Activated effector memory CD4-positive, alpha-beta T cell treated with anti-CD3 and anti-CD28 coated beads, Interleukin-2, amount 50 U/mL, for 16 hours (primary cell): ENCODE data around the gene GABPB2.

Experiments
- DNase-seq: peaks from one replicate; pipeline ENCODE4 v3.0.0-alpha.2; 2020

The GABPB2 gene

DNA sequence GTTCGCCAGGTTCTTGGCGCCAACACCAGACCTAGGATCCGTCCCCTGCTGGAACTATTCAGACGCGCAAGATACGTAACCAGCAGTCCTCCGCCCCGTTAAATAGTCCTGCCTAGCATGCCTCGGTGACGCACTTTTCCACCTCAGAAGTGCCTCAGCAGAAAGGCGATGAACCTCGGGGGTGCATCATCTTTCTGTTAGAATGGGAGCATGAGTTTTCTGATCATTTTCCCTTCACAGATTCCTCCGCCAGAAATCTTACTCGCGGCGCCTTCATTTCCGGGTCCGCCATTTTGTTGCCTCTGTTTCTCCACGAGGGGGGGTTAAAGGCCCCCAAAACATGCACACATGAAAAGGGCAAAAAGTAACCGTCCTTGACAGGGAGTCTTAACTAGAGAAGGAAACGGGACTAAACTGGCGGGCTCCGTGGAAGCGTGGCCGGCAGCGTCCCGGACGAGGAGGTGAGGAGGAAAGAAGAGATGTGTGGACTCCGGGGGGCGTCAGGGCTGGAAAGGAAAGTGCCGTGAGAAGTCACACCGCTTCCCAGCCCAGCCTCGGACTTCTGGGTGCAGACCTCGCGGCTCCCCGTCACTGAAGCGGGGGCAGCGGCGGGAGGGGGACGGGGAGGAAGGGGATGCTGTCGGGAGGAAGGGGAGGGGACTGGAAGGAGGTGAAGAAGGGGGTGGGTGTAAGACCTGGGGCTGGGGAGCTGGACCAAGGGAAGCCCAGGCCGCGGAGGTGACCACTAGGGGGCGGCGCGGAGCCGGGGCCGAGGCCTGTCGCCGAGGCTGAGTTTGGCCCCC lies at the start of gene GABPB2:
Gene GABPB2 (plus strand): TSS at position 288 of the 803 bp plus-strand sequence. CDS start 17,429 bp downstream, outside the sequence.
- DNase-seq: peak; percentile 95

DNA sequence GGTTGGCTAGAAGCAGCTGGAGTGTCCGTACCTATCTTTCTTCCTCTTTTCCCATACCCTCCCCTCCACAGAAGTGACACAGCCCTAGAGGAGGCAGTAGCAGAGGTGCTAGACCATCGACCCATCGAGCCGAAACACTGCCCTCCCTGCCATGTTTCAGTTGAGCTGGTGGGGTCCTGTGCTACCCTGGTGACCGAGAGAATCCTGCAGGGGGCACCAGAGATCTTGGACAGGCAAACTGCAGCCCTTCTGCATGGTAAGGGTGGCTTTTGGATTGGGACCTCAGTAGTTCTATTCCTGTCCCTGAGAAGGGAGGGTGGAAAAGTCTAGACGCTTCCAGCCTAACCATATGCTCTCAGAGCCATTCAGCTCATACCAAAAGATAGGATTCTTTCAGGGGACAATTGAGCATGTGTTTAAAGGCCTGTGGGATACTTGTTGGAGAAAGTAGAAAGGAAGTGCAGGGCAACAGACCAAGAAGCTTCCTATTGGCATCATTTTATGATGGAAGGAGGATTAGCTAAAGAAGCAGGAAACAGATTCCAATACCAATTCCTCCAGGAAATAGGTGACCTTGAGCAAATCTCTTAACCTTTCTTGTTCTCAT lies 45.9 kb upstream of the GABPB2 start:
- DNase-seq: peak; percentile 92

DNA sequence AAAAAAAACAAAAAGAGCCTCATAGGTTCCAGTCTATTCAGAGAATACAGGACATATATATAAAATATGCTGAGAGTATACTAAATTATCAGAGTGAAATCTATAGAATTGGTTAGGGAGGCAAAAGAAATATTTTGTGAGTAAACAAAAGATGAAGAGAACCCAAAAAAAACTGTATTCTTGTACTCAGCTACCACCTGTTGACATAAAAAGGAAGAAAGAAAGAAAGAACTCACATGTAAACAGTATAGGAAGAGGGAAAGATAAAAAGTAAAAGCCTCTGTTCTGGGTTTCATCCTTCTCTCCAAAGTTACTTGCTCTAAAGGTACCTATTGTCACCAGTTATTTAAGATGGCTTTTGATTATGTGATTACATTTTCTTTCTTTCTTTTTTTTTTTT lies 44.1 kb upstream of the GABPB2 start:
- no peak for DNase-seq

DNA sequence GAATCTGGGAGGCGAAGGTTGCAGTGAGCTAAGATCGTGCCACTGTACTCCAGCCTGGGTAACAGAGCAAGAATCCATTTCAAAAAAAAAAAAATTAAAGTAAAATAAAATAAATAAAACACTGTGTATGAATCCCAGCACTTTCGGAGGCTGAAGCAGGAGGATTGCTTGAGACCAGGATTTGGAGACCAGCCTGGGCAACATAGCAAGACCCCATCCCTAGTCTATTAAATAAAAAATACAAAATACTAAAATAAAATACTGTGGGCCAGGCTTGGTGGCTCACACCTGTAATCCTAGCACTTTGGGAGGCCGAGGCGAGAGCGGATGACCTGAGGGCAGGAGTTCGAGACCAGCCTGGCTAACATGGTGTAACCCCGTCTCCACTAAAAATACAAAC lies 38.4 kb upstream of the GABPB2 start:
- DNase-seq: no peak

- no peak for DNase-seq
Observed at GRCh38 chr1:151035167-151035566, 35.4 kb upstream of the GABPB2 start.

DNA sequence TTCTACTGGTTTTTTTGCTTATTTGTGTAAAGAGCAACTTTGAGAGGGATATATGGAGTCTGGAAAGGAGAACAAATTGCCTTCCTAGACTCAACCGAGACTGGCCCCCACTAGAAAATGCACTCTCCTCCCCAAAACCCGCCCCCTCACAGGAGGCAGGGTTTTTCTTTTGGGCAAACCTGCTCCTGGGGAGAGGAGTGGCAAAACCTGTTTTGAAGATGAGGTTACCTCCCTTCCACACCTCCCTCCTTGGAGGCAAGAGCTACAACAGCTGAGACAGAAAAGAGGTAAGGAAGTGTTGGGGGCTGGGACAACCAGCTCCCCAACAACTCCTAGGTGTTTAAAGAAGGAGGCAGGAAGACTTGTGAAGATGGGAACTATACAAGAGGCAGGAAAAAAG lies 34.2 kb upstream of the GABPB2 start, which contains the start of gene BNIPL:
Gene BNIPL (plus strand): TSS at position 231 of the 400 bp plus-strand sequence. CDS start 140 bp downstream, at position 371.
- no peak for DNase-seq

GRCh38 chr1:151037032-151037431 lies 33.5 kb upstream of the GABPB2 start:
- DNase-seq: no peak

DNA sequence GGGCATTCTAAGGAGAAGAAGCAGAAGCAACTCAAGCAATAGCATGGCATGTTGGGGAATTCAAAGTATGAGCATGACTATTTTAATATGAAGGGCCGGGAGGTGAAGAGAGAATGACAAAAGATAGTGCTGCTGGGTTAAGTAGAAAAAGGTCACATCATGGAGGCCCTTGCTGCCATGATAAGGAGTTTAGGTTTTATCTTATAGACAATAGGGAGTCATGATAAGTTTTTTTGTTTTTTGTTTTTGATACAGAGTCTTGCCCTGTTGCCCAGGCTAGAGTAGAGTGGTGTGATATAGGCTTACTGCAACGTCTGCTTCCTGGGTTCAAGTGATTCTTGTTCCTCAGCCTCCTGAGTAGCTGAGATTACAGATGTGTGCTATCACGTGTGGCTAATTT lies 31.0 kb upstream of the GABPB2 start:
- DNase-seq: no peak

- no peak for DNase-seq
Observed at GRCh38 chr1:151043163-151043562, 27.4 kb upstream of the GABPB2 start.

DNA sequence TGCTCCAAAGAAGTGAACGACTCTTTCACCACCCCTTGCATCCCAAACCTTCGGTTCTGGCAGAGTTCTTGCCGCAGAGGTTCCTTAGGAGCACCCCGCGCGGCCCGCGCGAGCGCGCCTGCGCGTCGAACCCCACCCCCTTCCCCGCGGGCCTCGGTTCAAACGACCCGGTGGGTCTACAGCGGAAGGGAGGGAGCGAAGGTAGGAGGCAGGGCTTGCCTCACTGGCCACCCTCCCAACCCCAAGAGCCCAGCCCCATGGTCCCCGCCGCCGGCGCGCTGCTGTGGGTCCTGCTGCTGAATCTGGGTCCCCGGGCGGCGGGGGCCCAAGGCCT lies 23.0 kb upstream of the GABPB2 start, which contains the start of gene C1orf56:
Gene C1orf56 (plus strand): TSS at position 161 of the 334 bp plus-strand sequence. CDS start 97 bp downstream, at position 258.
- DNase-seq: peak; percentile 86

DNA sequence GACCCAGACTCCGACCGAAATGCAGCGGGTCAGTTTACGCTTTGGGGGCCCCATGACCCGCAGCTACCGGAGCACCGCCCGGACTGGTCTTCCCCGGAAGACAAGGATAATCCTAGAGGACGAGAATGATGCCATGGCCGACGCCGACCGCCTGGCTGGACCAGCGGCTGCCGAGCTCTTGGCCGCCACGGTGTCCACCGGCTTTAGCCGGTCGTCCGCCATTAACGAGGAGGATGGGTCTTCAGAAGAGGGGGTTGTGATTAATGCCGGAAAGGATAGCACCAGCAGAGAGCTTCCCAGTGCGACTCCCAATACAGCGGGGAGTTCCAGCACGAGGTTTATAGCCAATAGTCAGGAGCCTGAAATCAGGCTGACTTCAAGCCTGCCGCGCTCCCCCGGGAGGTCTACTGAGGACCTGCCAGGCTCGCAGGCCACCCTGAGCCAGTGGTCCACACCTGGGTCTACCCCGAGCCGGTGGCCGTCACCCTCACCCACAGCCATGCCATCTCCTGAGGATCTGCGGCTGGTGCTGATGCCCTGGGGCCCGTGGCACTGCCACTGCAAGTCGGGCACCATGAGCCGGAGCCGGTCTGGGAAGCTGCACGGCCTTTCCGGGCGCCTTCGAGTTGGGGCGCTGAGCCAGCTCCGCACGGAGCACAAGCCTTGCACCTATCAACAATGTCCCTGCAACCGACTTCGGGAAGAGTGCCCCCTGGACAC lies 22.5 kb upstream of the GABPB2 start:
- DNase-seq: peak; percentile 84

DNA sequence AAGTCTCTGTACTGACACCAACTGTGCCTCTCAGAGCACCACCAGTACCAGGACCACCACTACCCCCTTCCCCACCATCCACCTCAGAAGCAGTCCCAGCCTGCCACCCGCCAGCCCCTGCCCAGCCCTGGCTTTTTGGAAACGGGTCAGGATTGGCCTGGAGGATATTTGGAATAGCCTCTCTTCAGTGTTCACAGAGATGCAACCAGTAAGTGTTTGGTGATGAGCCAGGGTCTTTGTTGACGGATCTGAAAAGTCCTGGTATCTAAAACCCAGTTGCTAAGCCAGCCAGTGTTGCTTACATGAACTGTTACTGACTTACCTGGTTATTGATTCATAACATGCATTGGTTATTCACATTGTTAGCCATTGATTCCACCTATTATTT lies 21.9 kb upstream of the GABPB2 start:
- DNase-seq: no peak

GRCh38 chr1:151049458-151049857 lies 21.1 kb upstream of the GABPB2 start:
- no peak for DNase-seq

DNA sequence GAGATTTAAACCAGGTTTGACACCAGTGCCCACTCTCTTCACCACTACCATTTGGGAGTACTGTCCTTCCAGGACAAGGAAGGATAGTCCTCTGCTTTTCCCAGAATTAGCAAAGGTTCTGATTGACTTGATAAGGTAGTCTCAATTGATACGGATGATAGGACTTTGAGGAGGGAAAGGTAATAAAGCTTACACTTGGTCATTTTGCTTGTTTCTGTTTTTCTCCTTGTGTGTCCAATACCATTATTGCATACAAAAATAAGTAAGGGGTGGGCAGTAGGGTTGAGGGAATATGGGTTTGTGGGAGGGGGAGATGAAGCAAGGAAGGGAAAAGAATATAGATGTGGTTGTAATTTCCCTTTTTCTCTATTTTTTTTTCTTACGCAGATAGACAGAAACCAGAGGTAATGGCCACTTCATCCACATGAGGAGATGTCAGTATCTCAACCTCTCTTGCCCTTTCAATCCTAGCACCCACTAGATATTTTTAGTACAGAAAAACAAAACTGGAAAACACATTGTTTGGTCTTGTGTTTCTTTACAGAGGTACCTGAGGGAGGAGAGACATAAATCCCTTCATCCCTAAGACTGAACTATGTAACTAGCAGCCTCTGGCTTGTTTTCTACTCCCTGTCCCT lies 20.4 kb upstream of the GABPB2 start:
- no peak for DNase-seq

GRCh38 chr1:151051356-151052009 lies 19.1 kb upstream of the GABPB2 start:
- no peak for DNase-seq

- DNase-seq: no peak
Observed at GRCh38 chr1:151054971-151055547, 15.5 kb upstream of the GABPB2 start.

DNA sequence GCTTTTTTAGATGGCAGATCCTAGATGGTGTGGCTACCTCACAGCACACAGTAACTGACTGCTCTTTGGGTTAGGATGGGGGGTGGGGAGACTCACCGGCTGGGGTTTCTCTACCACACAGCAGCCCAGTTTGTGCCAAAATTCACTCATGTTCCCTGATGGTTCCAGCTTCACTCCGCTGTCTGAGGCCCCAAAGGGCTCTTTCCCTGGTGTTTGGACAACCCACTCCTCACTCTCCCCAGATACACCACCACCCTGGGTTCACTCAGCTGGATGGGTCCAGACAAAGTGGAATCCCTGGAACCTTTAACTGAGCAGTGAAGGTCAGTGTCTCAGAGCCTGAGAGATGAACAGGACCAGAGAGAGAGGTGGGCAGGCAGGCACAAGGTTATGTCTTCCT lies 15.0 kb upstream of the GABPB2 start:
- DNase-seq: peak; percentile 43

DNA sequence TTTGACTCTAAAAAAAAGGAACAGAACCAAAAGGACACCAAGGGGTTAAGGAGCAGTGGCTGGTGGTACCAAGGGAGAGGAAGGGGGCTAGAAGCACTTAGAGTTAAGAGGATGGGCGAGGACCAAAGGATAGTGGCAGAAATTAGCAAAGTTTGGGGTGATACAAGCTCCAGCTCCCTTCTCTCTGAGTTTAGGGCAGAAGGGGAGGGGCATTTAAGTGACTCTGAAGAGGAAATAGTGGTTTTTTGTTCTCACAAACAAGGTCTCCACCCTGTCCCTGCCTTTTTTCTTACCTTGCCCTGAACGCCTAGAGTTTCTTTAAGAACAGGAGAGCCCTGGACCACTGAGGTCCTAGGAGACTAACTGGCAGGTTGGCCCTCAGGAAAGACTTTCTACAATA lies 14.4 kb upstream of the GABPB2 start:
- peak; percentile 63 for DNase-seq

GRCh38 chr1:151058692-151059091 lies 11.9 kb upstream of the GABPB2 start:
- peak; percentile 70 for DNase-seq

DNA sequence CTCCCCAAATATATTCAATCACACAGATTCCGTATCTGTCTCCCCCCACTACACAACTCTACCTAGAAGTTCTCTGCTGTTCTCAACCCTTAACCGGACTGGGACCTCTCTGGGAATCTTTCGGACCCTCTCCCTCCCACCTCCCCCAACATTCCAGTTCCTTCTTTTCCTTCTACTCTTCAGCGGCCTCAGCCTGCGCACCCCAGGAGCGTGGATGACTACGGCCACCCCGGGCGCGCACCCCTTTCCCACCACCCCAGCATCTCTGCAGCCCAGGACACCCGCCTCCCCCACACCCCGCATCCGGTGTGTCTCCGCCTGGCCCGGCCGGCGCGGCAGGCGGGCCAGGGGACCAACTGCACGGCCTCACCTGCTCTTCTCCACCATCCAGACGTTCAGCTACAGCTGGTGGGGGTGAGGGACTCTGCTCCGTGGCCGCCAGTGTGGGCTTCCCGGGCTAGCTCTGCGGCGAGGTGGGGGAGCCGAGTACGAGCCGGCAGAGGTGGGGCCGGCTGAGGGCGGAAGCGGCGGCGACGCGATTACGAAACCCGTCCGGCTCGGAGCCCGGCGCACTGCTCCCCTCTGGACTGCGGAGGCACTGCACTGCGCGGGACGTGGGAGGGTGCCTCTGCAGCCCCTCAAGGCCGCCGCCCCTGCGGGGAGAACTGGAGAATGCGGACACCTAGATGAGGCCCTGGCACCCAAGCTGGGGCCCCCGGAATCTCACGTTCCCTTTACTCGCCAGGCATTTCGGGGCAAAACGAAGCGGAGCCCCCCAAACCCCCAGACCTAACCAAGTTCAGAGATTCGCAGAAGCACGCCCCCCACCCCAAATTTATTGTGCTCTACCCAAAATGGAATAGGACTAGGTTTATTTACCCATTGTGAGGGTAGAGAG lies 11.2 kb upstream of the GABPB2 start, which contains the start of gene CDC42SE1:
Gene CDC42SE1 (minus strand): TSS at position 514 of the 898 bp plus-strand sequence. CDS start 3,892 bp downstream, outside the sequence.
- peak; percentile 93 for DNase-seq
